Islet precursor cell (in vitro differentiated cells): ENCODE data around the gene SERPINA12.

Source experiments
- DNase-seq: peaks from one replicate; pipeline ENCODE4 v3.0.0-alpha.2; 2018

SERPINA12 gene

GRCh38 chr14:94462763-94463572 lies 46.3 kb downstream of the SERPINA12 start:
- peak; percentile 8 for DNase-seq

DNA sequence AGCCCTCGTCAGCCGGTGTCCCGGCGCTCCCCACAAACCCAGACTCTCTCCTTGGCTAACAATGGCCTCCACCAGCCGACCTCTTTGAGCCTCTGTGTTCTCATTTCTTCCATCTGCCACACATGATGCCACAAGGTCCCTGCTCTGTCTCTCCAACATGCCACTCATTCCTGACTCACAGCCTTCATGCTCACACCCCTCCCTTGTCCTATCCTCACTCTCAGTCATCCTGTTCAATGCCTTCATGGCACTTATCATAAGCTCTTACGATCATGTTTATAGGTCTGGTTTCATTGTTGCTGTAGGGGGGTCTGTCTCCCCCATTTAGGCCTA lies 47.1 kb downstream of the SERPINA12 start:
- DNase-seq = no peak

GRCh38 chr14:94461526-94462218 lies 47.6 kb downstream of the SERPINA12 start:
- peak; percentile 50 for DNase-seq

- DNase-seq = peak; percentile 47
Measured at GRCh38 chr14:94460631-94461416, 48.4 kb downstream of the SERPINA12 start.

- DNase-seq = no peak
Measured at GRCh38 chr14:94458558-94459205, 50.6 kb downstream of the SERPINA12 start.

DNA sequence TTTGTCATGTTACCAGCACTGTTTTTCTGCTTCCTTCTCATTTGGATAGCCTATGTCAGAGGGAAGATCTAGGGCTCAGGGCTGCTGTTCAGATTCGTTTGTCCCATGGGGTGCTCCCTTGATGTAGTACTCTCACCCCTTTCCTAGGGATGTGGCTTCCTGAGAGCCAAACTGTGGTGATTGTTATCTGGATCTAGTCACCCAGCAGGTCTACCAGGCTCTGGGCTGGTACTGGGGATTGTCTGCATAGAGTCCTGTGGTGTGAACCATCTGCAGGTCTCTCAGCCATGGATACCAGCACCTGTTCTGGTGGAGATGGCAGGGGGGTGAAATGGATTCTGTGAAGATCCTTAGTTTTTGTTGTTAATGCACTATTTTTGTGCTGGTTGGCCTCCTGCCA lies 51.2 kb downstream of the SERPINA12 start:
- DNase-seq = no peak

- DNase-seq = no peak
Measured at GRCh38 chr14:94455928-94456327, 53.3 kb downstream of the SERPINA12 start.

GRCh38 chr14:94451826-94452225 lies 57.4 kb downstream of the SERPINA12 start:
- DNase-seq = no peak

DNA sequence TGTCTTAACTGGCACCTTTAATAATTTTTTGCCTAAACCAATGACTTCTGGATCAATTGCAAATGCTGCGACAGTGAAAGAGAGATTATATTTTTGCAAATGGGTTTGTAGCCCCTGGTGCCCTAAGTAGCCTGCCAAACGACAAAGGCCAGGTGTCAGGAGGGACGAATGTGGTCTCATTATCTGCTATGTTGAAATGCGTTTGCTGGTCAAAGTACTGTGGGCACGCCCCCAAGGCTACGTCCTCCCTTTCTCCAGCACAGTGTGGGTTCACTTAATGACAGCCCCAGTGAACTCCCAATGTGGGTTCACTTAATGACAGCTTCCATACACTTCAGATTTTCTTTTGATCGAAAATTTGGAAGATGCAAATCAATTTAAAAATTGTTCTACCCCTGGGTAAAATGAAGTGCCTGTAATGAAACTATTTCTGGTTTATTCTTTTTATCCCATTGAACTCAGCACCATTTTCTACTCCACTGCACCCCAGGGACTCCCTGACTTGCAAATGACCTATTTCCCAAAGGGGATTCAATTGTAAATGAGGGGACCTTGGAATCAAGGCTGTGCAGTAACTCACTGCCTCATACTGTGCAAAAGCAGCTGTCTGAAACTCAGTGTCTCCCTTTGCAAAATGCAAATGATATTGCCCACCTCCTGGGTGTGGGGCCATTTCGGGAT lies 58.0 kb downstream of the SERPINA12 start:
- DNase-seq = no peak

- no peak for DNase-seq
Measured at GRCh38 chr14:94450722-94451090, 58.6 kb downstream of the SERPINA12 start.

- DNase-seq = no peak
Measured at GRCh38 chr14:94449930-94450329, 59.3 kb downstream of the SERPINA12 start.

DNA sequence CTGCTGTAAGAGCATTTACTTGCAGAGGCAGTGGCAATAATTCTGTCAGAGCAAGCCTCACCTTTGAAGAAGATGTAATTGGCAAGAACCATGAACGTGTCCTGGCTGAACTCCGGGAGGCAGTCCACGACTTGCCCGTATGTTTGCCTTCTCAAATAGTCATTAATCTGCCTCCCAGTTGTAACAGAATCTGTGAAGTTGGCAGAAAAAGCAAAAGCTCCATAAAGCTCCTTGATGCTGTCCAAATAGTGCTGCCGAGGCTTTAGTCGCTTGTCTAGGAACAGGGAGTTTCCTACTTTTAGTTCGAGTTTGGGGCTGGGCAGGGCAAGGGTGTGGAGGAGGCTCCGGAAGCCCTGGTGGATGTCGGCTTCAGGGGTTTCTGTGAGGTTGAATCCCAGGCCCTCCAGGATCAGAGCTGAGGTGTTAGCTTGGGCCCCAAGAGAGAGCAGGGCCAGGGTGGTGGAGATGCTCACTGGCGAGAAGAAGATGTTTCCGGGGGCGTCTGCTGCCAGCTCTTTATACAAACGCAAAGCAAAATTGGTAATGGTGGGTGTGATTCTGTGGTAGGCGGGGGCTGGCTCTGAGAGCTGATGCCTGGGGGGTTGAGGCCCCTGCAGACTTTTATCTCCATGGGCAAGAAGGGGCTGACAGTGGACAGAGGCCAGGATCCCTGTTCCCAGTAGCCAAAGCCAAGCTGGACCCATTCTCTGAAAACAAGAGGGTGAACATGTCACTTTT lies 61.0 kb downstream of the SERPINA12 start:
- no peak for DNase-seq

DNA sequence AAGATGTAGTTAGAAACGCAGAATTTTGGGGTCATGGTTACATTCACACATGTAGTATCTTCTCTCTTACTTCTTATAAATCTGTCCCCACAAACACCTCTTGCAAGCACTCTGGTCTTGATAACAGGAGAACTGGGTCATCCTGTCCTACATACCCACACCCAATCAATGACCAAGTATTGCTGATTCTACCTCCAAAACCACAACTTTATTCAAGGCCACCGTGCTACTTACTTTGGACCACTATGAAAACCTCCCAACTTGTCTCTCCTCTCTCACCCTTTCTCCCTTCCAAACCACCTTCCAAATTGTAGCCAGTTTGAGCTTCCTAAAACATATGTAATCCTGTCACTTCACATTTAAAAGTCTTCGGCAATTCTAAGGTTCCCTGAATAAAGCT lies 62.1 kb downstream of the SERPINA12 start:
- no peak for DNase-seq

- no peak for DNase-seq
Measured at GRCh38 chr14:94446126-94446525, 63.1 kb downstream of the SERPINA12 start.

- no peak for DNase-seq
Measured at GRCh38 chr14:94445003-94445402, 64.3 kb downstream of the SERPINA12 start.

- DNase-seq = no peak
Measured at GRCh38 chr14:94441531-94442205, 67.6 kb downstream of the SERPINA12 start.

GRCh38 chr14:94441130-94441529 lies 68.1 kb downstream of the SERPINA12 start:
- DNase-seq = no peak

- DNase-seq = no peak
Measured at GRCh38 chr14:94439453-94440057, 69.7 kb downstream of the SERPINA12 start.
